ENCODE results near the gene CSMD2. TPM values are rescaled to one million over a fixed set of nuclear protein-coding genes. Genes with fewer than 3 reads are reported as not detected.

Gene CSMD2
- total RNA-seq, 1 experiment from 2014 or later, result 2.8 TPM

DNA sequence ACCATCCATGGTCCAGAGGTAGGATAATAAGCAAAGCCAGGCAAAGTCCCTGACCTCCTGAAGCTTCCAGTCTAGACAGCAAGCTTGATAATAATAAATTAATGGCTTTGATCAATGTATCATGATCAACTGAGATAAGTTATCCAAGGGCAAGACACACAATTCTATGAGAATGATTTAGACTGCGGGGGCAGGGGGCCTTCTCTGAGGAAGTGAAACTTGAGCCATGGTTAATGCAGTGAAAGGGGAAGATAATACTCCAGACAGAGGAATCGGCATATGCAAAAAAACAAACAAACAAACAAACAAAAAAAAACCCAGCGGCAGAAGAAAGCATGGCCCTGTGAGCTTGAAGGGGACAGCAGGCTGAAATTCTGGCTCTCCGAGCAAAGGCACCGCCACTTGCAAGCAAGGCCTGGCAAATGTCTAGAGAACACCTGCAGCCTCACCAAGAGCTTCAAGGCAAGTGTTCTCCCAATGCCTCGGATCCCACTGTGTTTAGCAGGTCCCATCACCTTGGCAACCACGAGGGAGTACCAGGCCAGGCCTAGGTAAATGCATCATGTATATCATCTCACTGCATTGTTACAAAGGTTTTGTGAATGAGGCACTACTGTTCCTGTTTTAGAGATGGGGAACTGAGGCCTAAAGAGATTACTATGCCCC is 24.9 kb downstream of the CSMD2 start:
- POLR2A ChIA-PET (ENCODE audit: low non-redundant PET), result interaction anchor here (0.6 kb wide), 1 partner anchor 300 kb away, joined by 6 read pairs; no protein-coding TSS in a partner anchor
- BruUV-seq (replicated peaks), result no TSS peak
- Histone ChIP-seq H3K4me3 (ENCODE audit: low read depth, low read length, poor library complexity, severe bottlenecking) (no peak overlapping the region), H3K4me1 (ENCODE audit: insufficient read depth, low read length, poor library complexity, severe bottlenecking) (no peaks in the 10 kb centered on the region), H3K9me3 (ENCODE audit: low read depth, low read length, poor library complexity, severe bottlenecking) (no peaks in the 10 kb centered on the region), H3K36me3 (ENCODE audit: insufficient read depth, low read length, poor library complexity, severe bottlenecking) (no peaks in the 10 kb centered on the region), H3K27me3 (replicated peaks; ENCODE audit: insufficient read depth, low read depth, low read length, poor library complexity) (no peaks in the 10 kb centered on the region), H3K27ac (ENCODE audit: low read depth, low read length, poor library complexity, severe bottlenecking) (no peak overlapping the region)
- intact Hi-C loops (cut with micrococcal nuclease; ENCODE audit: unreplicated experiment), result no loop called here
- no peak for TF ChIP-seq EZH2 (IDR thresholded peaks at IDR 0.05; ENCODE audit: borderline replicate concordance, low read depth, low read length, poor library complexity, severe bottlenecking)
- TF ChIP-seq, protein P1, sequence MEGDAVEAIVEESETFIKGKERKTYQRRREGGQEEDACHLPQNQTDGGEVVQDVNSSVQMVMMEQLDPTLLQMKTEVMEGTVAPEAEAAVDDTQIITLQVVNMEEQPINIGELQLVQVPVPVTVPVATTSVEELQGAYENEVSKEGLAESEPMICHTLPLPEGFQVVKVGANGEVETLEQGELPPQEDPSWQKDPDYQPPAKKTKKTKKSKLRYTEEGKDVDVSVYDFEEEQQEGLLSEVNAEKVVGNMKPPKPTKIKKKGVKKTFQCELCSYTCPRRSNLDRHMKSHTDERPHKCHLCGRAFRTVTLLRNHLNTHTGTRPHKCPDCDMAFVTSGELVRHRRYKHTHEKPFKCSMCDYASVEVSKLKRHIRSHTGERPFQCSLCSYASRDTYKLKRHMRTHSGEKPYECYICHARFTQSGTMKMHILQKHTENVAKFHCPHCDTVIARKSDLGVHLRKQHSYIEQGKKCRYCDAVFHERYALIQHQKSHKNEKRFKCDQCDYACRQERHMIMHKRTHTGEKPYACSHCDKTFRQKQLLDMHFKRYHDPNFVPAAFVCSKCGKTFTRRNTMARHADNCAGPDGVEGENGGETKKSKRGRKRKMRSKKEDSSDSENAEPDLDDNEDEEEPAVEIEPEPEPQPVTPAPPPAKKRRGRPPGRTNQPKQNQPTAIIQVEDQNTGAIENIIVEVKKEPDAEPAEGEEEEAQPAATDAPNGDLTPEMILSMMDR (conservative IDR thresholded peaks at IDR 0.05; ENCODE audit: low read depth, low read length), result no peak
- CTCF ChIA-PET, result no interaction called here
- no peak for DNase-seq (ENCODE audit: low spot score)

DNA sequence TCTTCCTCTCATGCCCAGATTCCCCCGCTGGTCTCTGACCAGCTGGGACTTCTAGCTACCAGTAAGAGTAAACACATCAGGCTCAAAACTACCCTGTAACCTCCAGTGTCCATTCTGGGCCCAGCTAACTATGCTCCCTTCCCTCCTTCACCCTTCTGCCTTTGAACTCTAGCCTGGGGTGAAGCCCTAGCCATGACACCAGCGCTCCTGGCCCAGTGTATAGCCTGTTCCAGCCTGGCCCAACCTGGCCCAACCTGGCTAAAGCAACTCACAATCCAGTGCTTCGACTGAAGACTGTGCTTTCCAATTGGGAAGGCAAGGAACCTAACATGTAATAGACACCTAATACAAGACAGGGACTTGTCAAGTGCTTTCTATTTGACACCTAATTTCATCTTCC is 27.6 kb downstream of the CSMD2 start:
- no peaks in the 10 kb centered on the region for H3K4me1 ChIP-seq (ENCODE audit: insufficient read depth, low read length, poor library complexity, severe bottlenecking)
- TF ChIP-seq, protein P1 (conservative IDR thresholded peaks at IDR 0.05; ENCODE audit: low read depth, low read length), result no peak
- TF ChIP-seq EZH2 (IDR thresholded peaks at IDR 0.05; ENCODE audit: borderline replicate concordance, low read depth, low read length, poor library complexity, severe bottlenecking), result no peak
- no peak overlapping the region for H3K4me3 ChIP-seq (ENCODE audit: low read depth, low read length, poor library complexity, severe bottlenecking)
- no peaks in the 10 kb centered on the region for H3K36me3 ChIP-seq (ENCODE audit: insufficient read depth, low read length, poor library complexity, severe bottlenecking)
- POLR2A ChIA-PET (ENCODE audit: low non-redundant PET), result no interaction called here
- H3K9me3 ChIP-seq (ENCODE audit: low read depth, low read length, poor library complexity, severe bottlenecking), result no peaks in the 10 kb centered on the region
- DNase-seq (ENCODE audit: low spot score), result no peak
- CTCF ChIA-PET, result no interaction called here
- BruUV-seq (replicated peaks), result no TSS peak
- intact Hi-C loops (cut with micrococcal nuclease; ENCODE audit: unreplicated experiment), result no loop called here
- H3K27me3 ChIP-seq (replicated peaks; ENCODE audit: insufficient read depth, low read depth, low read length, poor library complexity), result no peaks in the 10 kb centered on the region
- no peak overlapping the region for H3K27ac ChIP-seq (ENCODE audit: low read depth, low read length, poor library complexity, severe bottlenecking)

DNA sequence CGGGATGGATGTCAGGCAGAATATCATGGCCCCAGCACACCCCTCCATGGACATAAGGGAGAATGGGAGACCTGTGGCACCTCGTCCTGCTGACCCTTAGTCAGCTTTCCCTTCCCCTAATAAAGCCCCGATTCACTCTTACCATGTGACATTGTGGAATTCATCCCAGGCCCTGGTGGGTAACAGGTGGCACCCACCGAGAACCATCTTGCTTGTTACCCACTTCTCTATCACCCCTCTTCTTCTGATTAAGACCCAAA is 32.9 kb downstream of the CSMD2 start:
- Histone ChIP-seq H3K4me1 (ENCODE audit: insufficient read depth, low read length, poor library complexity, severe bottlenecking) (no peaks in the 10 kb centered on the region), H3K36me3 (ENCODE audit: insufficient read depth, low read length, poor library complexity, severe bottlenecking) (no peaks in the 10 kb centered on the region), H3K4me3 (ENCODE audit: low read depth, low read length, poor library complexity, severe bottlenecking) (no peak overlapping the region), H3K27me3 (replicated peaks; ENCODE audit: insufficient read depth, low read depth, low read length, poor library complexity) (no peaks in the 10 kb centered on the region), H3K27ac (ENCODE audit: low read depth, low read length, poor library complexity, severe bottlenecking) (no peak overlapping the region), H3K9me3 (ENCODE audit: low read depth, low read length, poor library complexity, severe bottlenecking) (no peaks in the 10 kb centered on the region)
- no peak for DNase-seq (ENCODE audit: low spot score)
- intact Hi-C loops (cut with micrococcal nuclease; ENCODE audit: unreplicated experiment), result no loop called here
- ChIA-PET POLR2A (ENCODE audit: low non-redundant PET) (no interaction called here), CTCF (no interaction called here)
- TF ChIP-seq EZH2 (IDR thresholded peaks at IDR 0.05; ENCODE audit: borderline replicate concordance, low read depth, low read length, poor library complexity, severe bottlenecking), result no peak
- TF ChIP-seq, protein P1 (conservative IDR thresholded peaks at IDR 0.05; ENCODE audit: low read depth, low read length), result no peak
- no TSS peak for BruUV-seq (replicated peaks)
